Heart right ventricle (tissue), 16 donors: ENCODE measurements around the gene ZDHHC24. TPM values are rescaled to one million over a fixed set of nuclear protein-coding genes. Genes with fewer than 3 reads are reported as not detected.

Source experiments
- ATAC-seq, 8 donors: fragments of 200-7000 bp; cut with Tn5 transposase; one replicate each; pipeline ENCODE4 v1.9.1; 2020; ENCODE audit warnings: mild to moderate bottlenecking in 8 of 8, moderate library complexity in 8 of 8, moderate number of reproducible peaks in 1 of 8
- DNase-seq, 2 donors: peaks; one replicate each; pipeline ENCODE4 v3.0.0-alpha.2; 2020
- H3K27ac ChIP-seq, 10 donors: fragments of 200-600 bp; sonication (generic) in 2 of 10; one replicate each; pipeline versions ENCODE4 v1.5.0 to v1.8.0; 2020 to 2022; ENCODE audit warnings: mild to moderate bottlenecking in 3 of 10
- H3K27me3 ChIP-seq, 7 donors: fragments of 200-600 bp; one replicate each; pipeline ENCODE4 v1.8.0; 2021 to 2022; ENCODE audit warnings: mild to moderate bottlenecking in 2 of 7
- H3K36me3 ChIP-seq, 9 donors: fragments of 200-600 bp; sonication (generic) in 1 of 9; one replicate each; pipeline versions ENCODE4 v1.5.0 to v1.8.0; 2020 to 2022; ENCODE audit warnings: mild to moderate bottlenecking in 2 of 9
- H3K4me1 ChIP-seq, 9 donors: fragments of 200-600 bp; sonication (generic) in 1 of 9; one replicate each; pipeline versions ENCODE4 v1.5.0 to v1.8.0; 2020 to 2022; ENCODE audit warnings: mild to moderate bottlenecking in 4 of 9
- H3K4me3 ChIP-seq, 10 donors: fragments of 200-600 bp; sonication (generic) in 2 of 10; one replicate each; pipeline versions ENCODE4 v1.5.0 to v1.8.0; 2020 to 2022; ENCODE audit warnings: mild to moderate bottlenecking in 7 of 10, moderate library complexity in 2 of 10
- H3K9me3 ChIP-seq, 11 donors: fragments of 200-600 bp in 10 of 11; sonication (generic) in 2 of 11; one replicate each; pipeline versions ENCODE4 v1.5.0 to v1.8.0; 2013 to 2022; ENCODE audit warnings: mild to moderate bottlenecking in 2 of 11, control low read depth in 1 of 11, moderate library complexity in 1 of 11
- WGBS, 2 donors: extraction: QIAGEN DNeasy Blood & Tissue Kit; methylation state at CpG; one replicate each; pipeline ENCODE4 v1.1.7; 2013; ENCODE audit warnings: inconsistent platforms in 1 of 2; 5-methylcytosine and 5-hydroxymethylcytosine counted together
- intact Hi-C, 10 donors: fragments of 100-400 bp; cut with DNase I; formaldehyde crosslinking; loops; one replicate each; pipeline versions ENCODE4 v1.11.1 to v1.14.2; 2022
- polyA plus RNA-seq, 2 donors: library from polyadenylated mRNA; stranded (reverse); fragments of 200-250 nt; gene quantifications; one replicate each; pipeline ENCODE4 v1.2.3, GENCODE V29; 2013
- total RNA-seq, 10 donors: library from RNA; stranded (reverse); fragmentation: NEBNext Ultra II Directional in 3 of 10; extraction: Animal tissue kit (Norgen Biotek cat#: 25700) in 3 of 10; gene quantifications; one replicate each; pipeline versions ENCODE4 v1.2.1 to v1.2.4, GENCODE V29; 2021 to 2023
- TF ChIP-seq, protein P1 (sequence below), 9 donors: fragments of 200-600 bp; sonication (generic) in 2 of 9; IDR thresholded peaks; one replicate each; pipeline versions ENCODE4 v1.5.0 to v1.8.0; 2021 to 2022; ENCODE audit warnings: antibody characterized with exemption in 9 of 9, mild to moderate bottlenecking in 5 of 9, moderate library complexity in 1 of 9
- donor health status: Arrhythmogenic right ventricular cardiomyopathy.
- donor health status: ischemic (EF 13 %, LVEDD 7.1; RV severe dilation, severe dysfunction).
- donor health status: healthy with polysubstance abuse.
- donor health status: DM: no; HTN: yes; CAD: no.
- donor health status: DM: no; HTN: no; CAD: no.
- donor health status: ischemic (EF 25% LVEDD 6.9; RV normal size, moderate dysfunction).
- donor health status: ischemic (EF 25% LVEDD 5.7; RV mildly dilated, moderate dysfunction).
- donor health status: healthy.
- donor health status: DM: yes; HTN: yes; CAD: no.
- donor health status: Ischemic cardiomyopathy.
- donor health status: ischemic (EF 35%, LVEDD 5.7; RV mildly dilated, moderate dysfunction).
- donor health status: nonischemic (EF 11% LVEDD 7.7; RV severe dilation, severe dysfunction).
- donor health status: DM: yes; HTN: yes; CAD: no.
- donor health status: PGD.
- donor health status: ischemic (EF 29% LVEDD 5.4; RV normal size, mild dysfunction).
- donor health status: nonischemic (EF 23%, LVEDD 6.1; RV moderate dilation, normal function).

ZDHHC24 gene
- total and polyA plus RNA-seq, 12 donors = 4.6 to 8.4 (median 5.8) TPM

DNA sequence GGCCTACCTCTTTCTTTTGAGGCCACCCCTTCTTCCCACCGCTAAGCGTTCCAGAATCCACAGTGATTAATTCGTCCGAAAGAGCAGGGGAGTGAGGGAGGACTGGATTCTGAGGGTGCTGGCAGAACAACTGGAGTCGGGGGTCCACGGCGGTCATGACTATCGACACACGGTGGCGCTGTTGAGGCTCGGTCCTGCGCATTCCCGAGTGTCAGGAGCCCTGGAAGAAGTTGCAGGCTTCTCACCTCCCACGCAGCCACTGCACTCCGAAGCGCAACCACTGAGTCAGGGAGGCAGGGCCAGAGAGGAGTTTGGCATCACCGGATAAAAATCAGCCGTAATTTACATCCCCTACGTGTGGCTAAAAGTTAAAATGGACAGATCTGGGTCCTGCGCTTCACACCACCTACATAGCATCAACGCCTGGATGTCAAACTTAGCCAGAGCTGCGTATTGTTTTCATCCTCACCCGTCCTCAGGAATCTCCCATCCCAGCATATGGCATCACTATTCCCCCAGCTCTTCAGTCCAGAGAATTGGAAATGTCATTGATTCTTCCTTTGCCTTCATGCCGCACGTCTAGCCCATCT is 33.3 kb upstream of the ZDHHC24 start:
- intact Hi-C loops = loop anchor here in 9 of 10 donors (1.0 to 10.0 kb wide), 7 partner anchors 98 to 266 kb away; partner anchors contain the start of genes RBM4B (in 1 of the 9) and RCE1 (in 1 of the 9)
- 12 to 15% methylated on average over 25 of the region's 25 CpGs for WGBS, 2 donors
- DNase-seq = peak; percentile 82 to 85
- Histone ChIP-seq H3K4me1 (peaks cover 0 to 8% (median 6%) of the 10 kb centered on the region in 9 donors), H3K27me3 (no peaks in the 10 kb centered on the region), H3K36me3 (no peaks in the 10 kb centered on the region), H3K4me3 (no peak overlapping the region), H3K9me3 (peaks cover 0 to 13% (median 0%) of the 10 kb centered on the region in 11 donors), H3K27ac (no peak overlapping the region)
- peak; percentile 88 to 94 (median 92) for ATAC-seq
- TF ChIP-seq, protein P1, sequence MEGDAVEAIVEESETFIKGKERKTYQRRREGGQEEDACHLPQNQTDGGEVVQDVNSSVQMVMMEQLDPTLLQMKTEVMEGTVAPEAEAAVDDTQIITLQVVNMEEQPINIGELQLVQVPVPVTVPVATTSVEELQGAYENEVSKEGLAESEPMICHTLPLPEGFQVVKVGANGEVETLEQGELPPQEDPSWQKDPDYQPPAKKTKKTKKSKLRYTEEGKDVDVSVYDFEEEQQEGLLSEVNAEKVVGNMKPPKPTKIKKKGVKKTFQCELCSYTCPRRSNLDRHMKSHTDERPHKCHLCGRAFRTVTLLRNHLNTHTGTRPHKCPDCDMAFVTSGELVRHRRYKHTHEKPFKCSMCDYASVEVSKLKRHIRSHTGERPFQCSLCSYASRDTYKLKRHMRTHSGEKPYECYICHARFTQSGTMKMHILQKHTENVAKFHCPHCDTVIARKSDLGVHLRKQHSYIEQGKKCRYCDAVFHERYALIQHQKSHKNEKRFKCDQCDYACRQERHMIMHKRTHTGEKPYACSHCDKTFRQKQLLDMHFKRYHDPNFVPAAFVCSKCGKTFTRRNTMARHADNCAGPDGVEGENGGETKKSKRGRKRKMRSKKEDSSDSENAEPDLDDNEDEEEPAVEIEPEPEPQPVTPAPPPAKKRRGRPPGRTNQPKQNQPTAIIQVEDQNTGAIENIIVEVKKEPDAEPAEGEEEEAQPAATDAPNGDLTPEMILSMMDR (IDR thresholded peaks at IDR 0.05) = peak; percentile 70 to 88 (median 85)

DNA sequence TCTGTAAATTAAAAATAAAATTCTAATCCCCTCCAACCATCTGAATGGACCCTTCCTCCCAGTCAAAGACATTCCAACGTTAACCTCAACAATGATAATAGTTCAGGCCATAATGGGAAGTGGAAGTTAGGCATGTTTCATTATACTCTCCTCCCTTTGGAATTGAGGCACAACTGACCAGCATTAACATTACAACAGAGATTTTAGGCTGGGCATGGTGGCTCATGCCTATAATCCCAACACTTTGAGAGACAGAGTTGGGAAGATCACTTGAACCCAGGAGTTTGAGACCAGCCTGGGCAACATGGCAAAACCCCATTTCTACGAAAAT is 25.0 kb upstream of the ZDHHC24 start:
- no peak overlapping the region for H3K4me3 ChIP-seq
- peaks cover 0 to 5% (median 0%) of the 10 kb centered on the region in 9 donors for H3K36me3 ChIP-seq
- H3K4me1 ChIP-seq = peaks cover 3 to 14% (median 13%) of the 10 kb centered on the region in 9 donors
- no peak for DNase-seq
- H3K27ac ChIP-seq = no peak overlapping the region
- ATAC-seq = no peak
- intact Hi-C loops = loop anchor here in 6 of 10 donors (5.0 to 10.0 kb wide), 3 partner anchors 116 to 274 kb away; partner anchors contain the start of gene RCE1 (in 1 of the 6)
- peaks cover 0 to 22% (median 0%) of the 10 kb centered on the region in 7 donors for H3K27me3 ChIP-seq
- TF ChIP-seq, protein P1 (IDR thresholded peaks at IDR 0.05) = no peak
- 68 to 76% methylated on average over 2 of the region's 2 CpGs for WGBS, 2 donors
- H3K9me3 ChIP-seq = no peaks in the 10 kb centered on the region

DNA sequence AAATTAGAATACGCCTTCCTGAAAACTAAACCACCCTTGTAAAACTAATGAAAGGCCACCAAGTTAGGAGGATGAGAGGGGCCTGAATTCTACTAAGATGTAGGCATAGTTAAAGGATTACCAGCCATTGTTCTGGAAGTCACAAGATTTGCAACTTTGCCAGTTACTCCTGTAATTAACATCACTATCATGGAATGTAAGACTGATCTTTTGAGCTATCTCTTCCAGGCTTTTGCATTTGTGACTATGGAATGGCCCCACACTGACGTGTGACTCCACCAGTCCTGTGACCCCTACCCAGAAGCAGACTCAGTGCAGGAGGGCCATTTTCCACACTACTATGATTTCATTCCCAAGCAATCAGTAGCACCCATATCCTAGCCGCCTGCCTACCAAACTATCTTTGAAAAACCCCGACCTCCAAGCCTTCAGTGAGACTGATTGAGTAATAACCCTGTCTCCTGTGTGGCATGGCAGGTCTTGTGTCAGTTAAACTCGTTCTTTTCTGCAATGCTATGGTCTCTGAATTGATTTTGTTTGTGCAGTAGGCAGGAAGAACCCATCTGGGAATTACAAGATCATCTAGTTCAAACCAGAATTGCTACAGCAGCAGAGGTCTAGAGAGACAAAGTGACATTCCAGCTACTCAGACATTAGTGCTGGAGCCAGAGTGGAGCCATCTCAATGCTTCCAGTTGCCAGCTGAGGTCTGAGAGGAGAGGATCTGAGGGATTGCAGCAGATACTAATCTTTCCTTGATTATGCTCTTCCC is 24.4 kb upstream of the ZDHHC24 start:
- no peak for DNase-seq
- WGBS, 2 donors = 55 to 61% methylated on average over 5 of the region's 5 CpGs
- TF ChIP-seq, protein P1 (IDR thresholded peaks at IDR 0.05) = no peak
- Histone ChIP-seq H3K4me3 (no peak overlapping the region), H3K9me3 (no peaks in the 10 kb centered on the region), H3K27me3 (peaks cover 0 to 22% (median 0%) of the 10 kb centered on the region in 7 donors), H3K27ac (no peak overlapping the region), H3K36me3 (peaks cover 0 to 11% (median 0%) of the 10 kb centered on the region in 9 donors), H3K4me1 (peaks cover 3 to 14% (median 13%) of the 10 kb centered on the region in 9 donors)
- intact Hi-C loops = loop anchor here in 6 of 10 donors (5.0 to 10.0 kb wide), 3 partner anchors 117 to 275 kb away; partner anchors contain the start of gene RCE1 (in 1 of the 6)
- ATAC-seq = no peak

DNA sequence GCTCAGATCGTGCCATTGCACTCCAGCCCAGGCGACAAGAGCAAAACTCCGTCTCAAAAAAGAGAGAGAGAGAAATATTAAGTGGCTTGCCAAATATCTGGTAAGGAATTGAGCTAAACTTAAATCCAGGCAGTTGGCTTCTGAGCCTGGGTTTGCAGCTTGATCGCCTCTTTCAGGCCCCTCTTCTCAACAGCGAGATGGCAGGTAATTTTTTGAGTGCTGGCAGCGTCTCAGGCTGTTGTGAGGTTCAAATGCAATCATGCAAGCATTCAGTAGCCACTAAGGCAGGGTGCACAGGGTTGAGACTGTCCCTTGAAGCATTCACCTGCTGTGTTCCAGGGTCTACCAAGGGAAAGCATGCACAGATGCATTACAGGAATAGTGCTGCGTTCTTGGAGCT is 23.2 kb upstream of the ZDHHC24 start:
- peaks cover 3 to 14% (median 13%) of the 10 kb centered on the region in 9 donors for H3K4me1 ChIP-seq
- peaks cover 0 to 18% (median 0%) of the 10 kb centered on the region in 9 donors for H3K36me3 ChIP-seq
- peak overlapping the region in 1 of 10 donors; percentile 70 for H3K4me3 ChIP-seq
- ATAC-seq = no peak
- DNase-seq = no peak
- 85 to 87% methylated on average over 7 of the region's 7 CpGs for WGBS, 2 donors
- intact Hi-C loops = loop anchor here in 1 of 10 donors (2.0 kb wide), 1 partner anchor 22 kb away; the partner anchor contains the start of genes ACTN3 and ZDHHC24
- no peaks in the 10 kb centered on the region for H3K9me3 ChIP-seq
- no peak overlapping the region for H3K27ac ChIP-seq
- H3K27me3 ChIP-seq = peaks cover 0 to 22% (median 0%) of the 10 kb centered on the region in 7 donors
- TF ChIP-seq, protein P1 (IDR thresholded peaks at IDR 0.05) = no peak
